DOHH2 (cell line): Measurements from ENCODE around the gene INTS2.

Experiments
- H3F3A ChIP-seq: fragments of 200-600 bp; sonication (generic), shearing (Covaris generic); 2 replicates; pipeline ENCODE4 v1.6.0; 2016; ENCODE audit warnings: antibody characterized with exemption, mild to moderate bottlenecking; ENCODE audit not compliant: control insufficient read depth, insufficient read depth
- H3K27ac ChIP-seq: fragments of 200-600 bp; sonication (generic); 2 replicates; pipeline ENCODE4 v1.5.1; 2014; ENCODE audit warnings: low read depth, mild to moderate bottlenecking, low read length, moderate library complexity
- H3K27me3 ChIP-seq: fragments of 200-600 bp; sonication (generic); 2 replicates; pipeline ENCODE4 v1.6.1; 2014; ENCODE audit warnings: mild to moderate bottlenecking, low read length, mixed read lengths; ENCODE audit not compliant: control insufficient read depth
- H3K36me3 ChIP-seq: fragments of 200-600 bp; sonication (generic); 2 replicates; pipeline ENCODE4 v1.6.1; 2014; ENCODE audit warnings: mild to moderate bottlenecking, low read length, moderate library complexity, mixed read lengths; ENCODE audit not compliant: control insufficient read depth
- H3K4me1 ChIP-seq: fragments of 200-600 bp; sonication (generic); 2 replicates; pipeline ENCODE4 v1.6.1; 2014; ENCODE audit warnings: mild to moderate bottlenecking, low read length, mixed read lengths; ENCODE audit not compliant: control insufficient read depth
- H3K4me2 ChIP-seq: fragments of 200-600 bp; sonication (generic); 2 replicates; pipeline ENCODE4 v1.6.0; 2014; ENCODE audit warnings: mild to moderate bottlenecking, low read length, moderate library complexity
- H3K4me3 ChIP-seq: fragments of 200-600 bp; sonication (generic); 2 replicates; pipeline ENCODE4 v1.5.1; 2014; ENCODE audit warnings: mild to moderate bottlenecking, low read length, mixed read lengths
- H3K79me2 ChIP-seq: fragments of 200-600 bp; sonication (generic); 2 replicates; pipeline ENCODE4 v1.6.1; 2014; ENCODE audit warnings: mild to moderate bottlenecking, low read length, mixed read lengths; ENCODE audit not compliant: control insufficient read depth
- H3K9me2 ChIP-seq: fragments of 200-600 bp; sonication (generic); replicated peaks from 2 replicates; pipeline ENCODE4 v1.6.1; 2014; ENCODE audit warnings: mild to moderate bottlenecking, low read length, mixed read lengths; ENCODE audit not compliant: control insufficient read depth
- H3K9me3 ChIP-seq: fragments of 200-600 bp; sonication (generic); 2 replicates; pipeline ENCODE4 v1.6.1; 2014; ENCODE audit warnings: antibody characterized with exemption, low read length, mixed read lengths; ENCODE audit not compliant: control insufficient read depth, insufficient read depth
- H4K20me1 ChIP-seq: fragments of 200-600 bp; sonication (generic); 2 replicates; pipeline ENCODE4 v1.6.0; 2014; ENCODE audit warnings: low read depth, mild to moderate bottlenecking, antibody characterized with exemption, low read length, moderate library complexity; ENCODE audit not compliant: control insufficient read depth, insufficient read depth
- EZH2phosphoT487 ChIP-seq: fragments of 200-600 bp; sonication (generic); IDR thresholded peaks from 2 replicates; pipeline ENCODE4 v1.6.1; 2017; ENCODE audit warnings: borderline replicate concordance, mild to moderate bottlenecking, antibody characterized with exemption, low read length, moderate library complexity, mixed read lengths
- TF ChIP-seq, protein P1 (sequence below): fragments of 200-600 bp; sonication (generic); IDR thresholded peaks from one replicate; pipeline ENCODE4 v1.5.1; 2014; ENCODE audit warnings: antibody characterized with exemption, mild to moderate bottlenecking, low read depth, low read length; ENCODE audit not compliant: poor library complexity, severe bottlenecking

Gene INTS2

GRCh38 chr17:61842899-61843298, 84.9 kb downstream of the INTS2 start:
- H3K9me3 ChIP-seq: no peaks in the 10 kb centered on the region
- no peak overlapping the region for H3K27ac ChIP-seq
- TF ChIP-seq, protein P1, sequence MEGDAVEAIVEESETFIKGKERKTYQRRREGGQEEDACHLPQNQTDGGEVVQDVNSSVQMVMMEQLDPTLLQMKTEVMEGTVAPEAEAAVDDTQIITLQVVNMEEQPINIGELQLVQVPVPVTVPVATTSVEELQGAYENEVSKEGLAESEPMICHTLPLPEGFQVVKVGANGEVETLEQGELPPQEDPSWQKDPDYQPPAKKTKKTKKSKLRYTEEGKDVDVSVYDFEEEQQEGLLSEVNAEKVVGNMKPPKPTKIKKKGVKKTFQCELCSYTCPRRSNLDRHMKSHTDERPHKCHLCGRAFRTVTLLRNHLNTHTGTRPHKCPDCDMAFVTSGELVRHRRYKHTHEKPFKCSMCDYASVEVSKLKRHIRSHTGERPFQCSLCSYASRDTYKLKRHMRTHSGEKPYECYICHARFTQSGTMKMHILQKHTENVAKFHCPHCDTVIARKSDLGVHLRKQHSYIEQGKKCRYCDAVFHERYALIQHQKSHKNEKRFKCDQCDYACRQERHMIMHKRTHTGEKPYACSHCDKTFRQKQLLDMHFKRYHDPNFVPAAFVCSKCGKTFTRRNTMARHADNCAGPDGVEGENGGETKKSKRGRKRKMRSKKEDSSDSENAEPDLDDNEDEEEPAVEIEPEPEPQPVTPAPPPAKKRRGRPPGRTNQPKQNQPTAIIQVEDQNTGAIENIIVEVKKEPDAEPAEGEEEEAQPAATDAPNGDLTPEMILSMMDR: no peak
- no peak for TF ChIP-seq EZH2phosphoT487
- no peaks in the 10 kb centered on the region for H3K27me3 ChIP-seq
- H3K4me1 ChIP-seq: no peaks in the 10 kb centered on the region
- H3K4me3 ChIP-seq: no peak overlapping the region
- no peaks in the 10 kb centered on the region for H3K9me2 ChIP-seq
- H3K79me2 ChIP-seq: peaks cover 9% of the 10 kb centered on the region
- H3K4me2 ChIP-seq: no peak overlapping the region
- H3K36me3 ChIP-seq: peaks cover 78% of the 10 kb centered on the region
- peaks cover 15% of the 10 kb centered on the region; the same call in 1 of the 2 replicates for H3F3A ChIP-seq
- no peaks in the 10 kb centered on the region for H4K20me1 ChIP-seq

DNA sequence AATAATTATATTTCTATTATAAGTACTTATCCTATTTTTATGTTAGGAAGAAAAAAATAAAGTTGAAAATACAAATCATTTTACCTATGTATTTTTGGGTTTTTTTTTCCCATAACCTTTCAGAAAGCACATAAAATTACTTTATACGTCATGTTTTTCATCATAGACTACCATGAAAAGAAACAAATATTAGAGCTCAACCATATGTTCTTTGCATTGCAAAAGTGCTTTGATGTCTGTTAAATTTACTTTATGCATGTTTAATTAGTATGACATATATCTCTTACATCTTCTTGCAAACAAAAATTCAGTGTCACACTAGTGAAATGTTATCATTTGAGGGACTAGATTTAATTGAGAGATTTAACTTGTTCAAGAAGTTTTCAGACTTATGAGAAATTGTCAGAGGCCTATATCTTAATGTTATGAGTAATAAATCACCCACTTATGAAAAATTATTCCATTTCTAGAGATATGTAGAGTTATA, 88.4 kb downstream of the INTS2 start:
- peaks cover 71% of the 10 kb centered on the region for H3K36me3 ChIP-seq

DNA sequence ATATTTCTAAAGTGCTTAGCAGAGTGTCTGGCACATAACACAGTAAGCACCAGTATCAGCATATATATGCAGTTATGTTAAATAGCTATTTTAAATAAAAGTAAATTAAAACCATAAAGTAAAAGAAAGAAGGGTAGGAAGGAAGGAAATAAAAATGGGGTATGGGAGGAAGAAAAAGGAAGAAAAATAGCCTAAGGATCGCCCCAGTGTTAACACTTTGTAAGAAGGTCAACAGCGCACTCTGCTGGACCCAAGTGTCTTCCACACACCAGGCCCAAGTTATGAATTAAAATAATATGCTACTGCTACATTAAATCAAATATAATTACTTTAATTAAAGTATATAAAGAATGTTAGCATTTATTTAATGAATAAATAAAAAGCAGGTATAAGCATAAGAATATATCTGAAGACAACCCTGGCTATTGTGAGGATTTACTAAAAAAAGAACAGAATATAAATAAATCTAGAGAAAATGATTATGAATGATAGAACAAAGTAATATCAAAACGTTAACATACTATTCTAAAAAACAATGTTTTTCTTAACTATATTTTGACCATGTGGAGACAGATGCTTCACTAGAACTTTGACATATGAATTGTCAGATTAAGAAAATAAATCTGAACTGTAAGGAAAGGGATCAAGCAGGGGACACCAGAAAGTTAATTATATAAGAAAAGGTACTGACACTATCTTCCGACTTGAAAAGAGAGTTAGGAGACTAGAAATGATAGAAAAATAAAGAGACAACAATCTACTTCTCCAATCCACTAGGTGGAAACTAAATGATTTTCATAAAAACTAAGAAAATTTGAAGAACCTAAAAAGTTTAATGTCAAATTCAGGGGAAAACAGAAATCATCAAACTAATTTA, 90.4 kb downstream of the INTS2 start:
- Histone ChIP-seq H3K4me3 (no peak overlapping the region), H3K27me3 (no peaks in the 10 kb centered on the region)
- TF ChIP-seq, protein P1: peak; percentile 57
- TF ChIP-seq EZH2phosphoT487: no peak

More for the DNA sequence above, 88.4 kb downstream of the INTS2 start:
- TF ChIP-seq, protein P1: no peak
- TF ChIP-seq EZH2phosphoT487: no peak
- H3K27ac ChIP-seq: no peak overlapping the region
- H4K20me1 ChIP-seq: no peaks in the 10 kb centered on the region
- H3K4me1 ChIP-seq: peaks cover 9% of the 10 kb centered on the region
- H3F3A ChIP-seq: peaks cover 14% of the 10 kb centered on the region; the same call in 1 of the 2 replicates
- H3K4me3 ChIP-seq: no peak overlapping the region
- H3K9me2 ChIP-seq: no peaks in the 10 kb centered on the region
- H3K4me2 ChIP-seq: no peak overlapping the region
- H3K27me3 ChIP-seq: no peaks in the 10 kb centered on the region
- peaks cover 15% of the 10 kb centered on the region for H3K79me2 ChIP-seq
- no peaks in the 10 kb centered on the region for H3K9me3 ChIP-seq

More for the DNA sequence above, 90.4 kb downstream of the INTS2 start:
- H3K36me3 ChIP-seq: peaks cover 69% of the 10 kb centered on the region
- peaks cover 14% of the 10 kb centered on the region for H3F3A ChIP-seq
- peak overlapping the region; percentile 25; the same call in 1 of the 2 replicates for H3K27ac ChIP-seq
- no peaks in the 10 kb centered on the region for H3K9me2 ChIP-seq
- H3K4me1 ChIP-seq: peaks cover 9% of the 10 kb centered on the region
- no peaks in the 10 kb centered on the region for H3K9me3 ChIP-seq
- no peak overlapping the region for H3K4me2 ChIP-seq
- H3K79me2 ChIP-seq: peaks cover 15% of the 10 kb centered on the region
- H4K20me1 ChIP-seq: no peaks in the 10 kb centered on the region
